Hematopoietic multipotent progenitor cell treated with erythropoietin and hydrocortisone succinate and interleukin-3 and kit ligand, for 6 days (in vitro differentiated cells): ENCODE data around the gene MDK.

Source experiments
- DNase-seq: peaks from one replicate; pipeline ENCODE4 v3.0.0-alpha.2; 2015

The MDK gene

GRCh38 chr11:46407635-46408034 is 26.2 kb downstream of the MDK start:
- DNase-seq, result no peak

DNA sequence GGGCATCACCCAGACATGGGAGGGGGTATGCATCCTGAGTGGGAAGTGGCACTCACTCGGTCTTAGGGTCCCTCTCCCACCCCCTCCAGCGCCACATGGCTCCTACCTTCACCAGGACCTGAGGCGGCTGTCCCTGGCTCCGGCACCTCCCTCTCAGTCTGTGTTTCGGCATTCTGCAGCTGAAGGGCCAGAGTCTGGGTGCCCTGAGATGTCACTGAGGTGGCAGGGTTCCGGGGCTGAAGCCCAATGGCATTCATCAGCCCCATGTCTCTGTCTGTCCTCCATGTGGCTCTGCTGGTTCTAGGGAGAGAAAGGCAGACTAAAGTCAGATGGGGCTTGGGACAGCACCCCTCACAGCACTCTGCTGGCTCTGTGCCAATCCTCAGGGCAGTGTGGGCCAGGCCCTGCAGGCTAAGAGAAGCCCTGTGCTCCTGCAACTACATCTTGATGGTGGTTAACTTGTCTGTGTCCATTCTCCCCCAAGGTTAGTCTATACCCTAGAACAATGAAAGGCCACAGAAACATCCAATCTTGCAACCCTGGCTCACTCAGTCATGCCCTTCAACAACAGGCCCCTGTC is 27.0 kb downstream of the MDK start:
- peak; percentile 28 for DNase-seq

- no peak for DNase-seq
Observed at GRCh38 chr11:46410021-46410420, 28.6 kb downstream of the MDK start.

GRCh38 chr11:46413760-46414465 is 32.4 kb downstream of the MDK start:
- no peak for DNase-seq

DNA sequence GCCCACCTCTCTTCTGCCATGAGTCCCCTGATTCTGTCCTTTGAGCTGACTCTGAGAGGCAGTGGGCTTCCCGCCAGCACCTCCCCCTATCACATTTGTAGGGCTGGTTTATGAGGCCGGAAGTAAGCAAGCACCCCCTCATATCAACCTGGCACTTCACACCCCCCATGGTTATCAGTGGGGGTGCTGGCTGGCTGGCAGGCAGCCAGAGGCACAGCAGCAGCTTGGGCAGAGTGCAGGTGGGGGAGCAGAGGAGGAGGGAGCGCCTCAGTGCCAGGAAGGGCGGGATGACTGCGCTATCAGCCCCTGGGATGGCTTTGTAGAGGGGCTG is 33.0 kb downstream of the MDK start:
- peak; percentile 77 for DNase-seq

DNA sequence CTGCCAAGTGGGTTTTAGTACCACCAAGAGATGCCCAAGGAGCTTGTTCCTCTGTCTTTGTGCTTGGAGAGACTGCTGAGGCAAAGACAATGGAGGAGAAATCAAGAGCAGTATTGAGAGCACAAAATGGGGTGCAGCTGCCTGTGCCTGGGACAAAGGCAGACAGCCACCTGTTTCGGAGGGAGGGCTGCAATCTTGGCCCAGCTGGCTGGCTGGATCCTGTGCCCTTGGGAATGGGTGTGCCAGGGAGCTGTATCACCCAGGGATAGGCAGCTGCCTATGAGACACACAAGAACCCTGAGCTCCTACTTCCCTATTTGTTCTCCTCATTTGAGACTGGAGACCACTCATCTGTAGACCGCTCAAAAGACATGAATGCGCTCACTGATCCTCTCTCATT is 33.4 kb downstream of the MDK start:
- no peak for DNase-seq

- DNase-seq, result no peak
Observed at GRCh38 chr11:46417711-46418110, 36.2 kb downstream of the MDK start.

GRCh38 chr11:46418751-46419150 is 37.3 kb downstream of the MDK start:
- no peak for DNase-seq

DNA sequence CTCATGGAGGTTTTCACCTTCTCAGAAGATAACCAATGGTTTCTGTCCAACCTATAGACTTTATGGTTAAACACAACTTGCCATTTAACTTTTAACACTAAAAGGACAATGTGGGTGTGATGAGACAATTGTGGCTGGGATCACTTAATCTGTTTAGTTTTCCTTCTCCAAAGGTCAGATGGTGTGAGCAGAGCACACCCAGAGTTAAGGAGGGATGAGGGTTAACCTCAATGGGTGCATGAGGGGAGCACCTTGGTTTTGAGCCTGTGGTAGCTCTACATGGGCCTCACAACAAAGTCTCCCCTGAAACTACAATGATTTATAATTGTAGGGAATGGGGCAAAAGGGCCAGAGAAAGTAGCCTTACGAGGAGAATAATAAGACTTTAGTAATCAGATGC is 39.0 kb downstream of the MDK start:
- DNase-seq, result no peak

GRCh38 chr11:46421257-46421880 is 39.9 kb downstream of the MDK start:
- DNase-seq, result no peak

- DNase-seq, result no peak
Observed at GRCh38 chr11:46422588-46422987, 41.1 kb downstream of the MDK start.

DNA sequence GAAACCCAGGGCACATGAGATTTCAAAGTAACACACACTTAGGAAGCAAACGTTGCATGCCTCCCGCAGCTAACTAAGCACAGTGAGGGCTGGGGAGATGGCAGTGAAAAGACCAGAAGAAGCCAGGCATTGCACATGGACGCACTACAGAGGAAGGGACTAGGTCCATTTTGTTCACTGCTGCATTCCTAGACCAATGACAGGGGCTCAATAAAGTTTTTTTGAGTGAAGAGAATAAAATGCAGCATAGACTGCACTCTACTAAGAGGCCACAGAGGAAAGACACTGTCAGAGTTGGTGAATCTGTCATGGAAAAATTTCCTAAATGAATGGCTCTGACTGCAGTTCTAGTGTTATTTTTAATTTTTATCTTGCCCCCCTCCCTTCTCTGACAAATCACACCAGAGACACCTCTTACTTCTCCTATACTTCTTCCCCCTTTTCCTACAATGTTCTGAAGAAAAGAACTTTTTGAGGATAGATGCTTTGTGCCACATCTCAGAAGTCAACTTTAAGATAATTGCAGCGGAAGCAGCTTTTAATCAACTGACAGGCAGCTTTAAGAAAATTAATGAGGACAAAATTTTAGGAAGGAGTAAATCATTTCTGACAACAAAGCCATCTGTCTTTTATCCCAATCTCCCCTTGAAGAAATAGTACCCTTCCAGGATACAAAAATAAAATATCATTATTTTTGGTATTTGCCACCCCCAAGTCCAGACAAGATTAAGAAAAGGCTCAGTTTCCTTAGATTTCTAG is 44.9 kb downstream of the MDK start:
- no peak for DNase-seq

GRCh38 chr11:46427364-46427763 is 45.9 kb downstream of the MDK start:
- peak; percentile 17 for DNase-seq

DNA sequence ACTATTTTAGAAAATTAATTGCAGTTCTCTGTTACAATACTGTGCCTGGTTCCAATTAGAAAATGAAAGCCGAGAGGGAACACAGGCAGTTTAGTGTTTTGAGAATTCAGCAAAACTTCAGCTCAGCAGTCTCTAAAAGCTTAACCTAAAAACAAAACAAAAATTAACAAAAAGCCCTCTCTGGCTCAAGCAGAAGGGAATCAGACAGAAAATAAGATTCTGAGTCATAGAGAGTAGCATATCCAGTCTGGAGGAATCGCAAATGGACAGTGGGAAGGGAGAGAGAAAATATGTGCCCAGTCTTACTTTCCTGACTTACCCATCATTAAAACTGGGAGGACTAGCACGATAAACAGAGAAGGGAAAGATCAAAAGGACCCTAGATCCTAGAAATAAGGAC is 48.2 kb downstream of the MDK start:
- DNase-seq, result no peak

DNA sequence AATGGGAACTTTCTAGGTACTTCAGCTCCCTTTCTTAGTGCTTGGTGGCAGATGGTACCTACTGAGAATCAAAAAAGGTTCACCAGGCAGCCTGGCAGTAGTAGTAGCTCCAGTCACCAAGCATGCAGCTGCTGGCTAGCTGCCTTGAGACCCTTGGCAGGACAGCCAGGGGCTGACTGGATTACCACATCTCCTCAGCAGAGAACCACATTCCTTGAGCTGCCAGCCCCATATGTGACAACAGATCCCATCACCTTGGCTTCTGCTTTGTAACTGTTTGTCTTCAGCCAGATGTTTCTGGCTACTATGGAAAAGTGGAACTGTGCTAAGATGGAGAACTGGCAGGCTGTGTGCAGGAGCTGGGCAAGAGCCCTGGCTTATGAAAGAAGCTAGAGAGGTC is 49.7 kb downstream of the MDK start:
- no peak for DNase-seq
